GM19397 (cell line): ENCODE measurements around the gene SRRM4.

Experiments
- ATAC-seq: cut with Tn5 transposase; IDR thresholded peaks from one replicate; pipeline ENCODE4 v1.9.1; 2021; ENCODE audit warnings: mild to moderate bottlenecking, moderate library complexity; ENCODE audit not compliant: unreplicated experiment

The SRRM4 gene, protein sequence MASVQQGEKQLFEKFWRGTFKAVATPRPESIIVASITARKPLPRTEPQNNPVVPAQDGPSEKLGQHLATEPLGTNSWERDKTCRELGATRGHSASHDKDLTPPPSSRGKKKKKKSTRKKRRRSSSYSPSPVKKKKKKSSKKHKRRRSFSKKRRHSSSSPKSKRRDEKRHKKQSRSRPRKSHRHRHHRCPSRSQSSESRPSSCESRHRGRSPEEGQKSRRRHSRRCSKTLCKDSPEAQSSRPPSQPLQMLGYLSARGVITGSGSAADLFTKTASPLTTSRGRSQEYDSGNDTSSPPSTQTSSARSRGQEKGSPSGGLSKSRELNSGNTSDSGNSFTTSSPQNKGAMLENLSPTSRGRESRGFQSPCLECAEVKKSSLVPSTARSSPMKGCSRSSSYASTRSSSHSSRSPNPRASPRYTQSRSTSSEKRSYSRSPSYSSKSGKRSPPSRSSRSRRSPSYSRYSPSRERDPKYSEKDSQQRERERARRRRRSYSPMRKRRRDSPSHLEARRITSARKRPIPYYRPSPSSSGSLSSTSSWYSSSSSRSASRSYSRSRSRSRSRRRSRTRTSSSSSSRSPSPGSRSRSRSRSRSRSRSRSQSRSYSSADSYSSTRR

DNA sequence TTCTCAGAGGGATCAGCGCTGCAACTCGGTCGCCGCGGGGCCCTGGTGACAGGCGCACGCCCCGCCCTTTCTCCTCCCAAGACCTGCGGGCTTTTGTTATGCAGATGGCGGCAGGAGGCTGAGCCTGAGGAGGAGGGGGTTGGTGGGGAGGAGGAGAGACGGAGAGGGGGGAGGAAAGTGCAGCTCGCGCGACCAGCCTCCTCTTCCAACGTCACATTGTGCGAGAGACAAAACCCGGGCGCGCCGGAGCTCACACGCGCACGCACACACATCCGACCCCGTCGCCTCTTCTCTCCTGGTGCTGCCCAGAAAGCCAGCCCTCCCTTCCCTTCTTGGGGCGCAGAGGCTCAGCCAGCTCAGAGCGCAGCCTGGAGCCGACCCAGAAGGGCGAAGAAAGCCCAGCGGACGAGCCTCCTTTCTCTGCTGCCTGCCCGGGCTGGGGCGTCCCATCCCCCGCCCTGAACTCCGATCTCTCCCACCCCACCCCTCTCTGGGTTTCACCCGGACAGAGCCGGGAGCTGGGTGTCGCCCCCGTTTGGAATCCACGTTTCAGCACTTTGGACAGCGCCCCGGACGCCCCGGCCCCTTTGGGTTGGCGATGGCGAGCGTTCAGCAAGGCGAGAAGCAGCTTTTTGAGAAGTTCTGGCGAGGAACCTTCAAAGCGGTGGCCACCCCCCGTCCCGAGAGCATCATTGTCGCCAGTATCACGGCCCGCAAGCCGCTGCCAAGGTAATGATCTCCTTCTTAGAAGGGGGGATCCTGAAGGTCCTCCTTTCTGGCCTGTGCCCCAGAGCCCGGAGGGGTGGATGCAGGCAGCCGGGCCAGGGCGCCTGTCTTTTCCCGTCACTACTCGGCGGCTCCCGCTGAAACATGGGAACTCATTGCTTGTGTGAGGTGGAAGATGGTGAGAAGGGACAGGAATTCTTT, at the start of gene SRRM4:
Gene SRRM4, plus strand, starts transcription at position 257 of the 927 bp plus-strand sequence. Its CDS starts 342 bp downstream, at position 599.
- ATAC-seq: no peak

DNA sequence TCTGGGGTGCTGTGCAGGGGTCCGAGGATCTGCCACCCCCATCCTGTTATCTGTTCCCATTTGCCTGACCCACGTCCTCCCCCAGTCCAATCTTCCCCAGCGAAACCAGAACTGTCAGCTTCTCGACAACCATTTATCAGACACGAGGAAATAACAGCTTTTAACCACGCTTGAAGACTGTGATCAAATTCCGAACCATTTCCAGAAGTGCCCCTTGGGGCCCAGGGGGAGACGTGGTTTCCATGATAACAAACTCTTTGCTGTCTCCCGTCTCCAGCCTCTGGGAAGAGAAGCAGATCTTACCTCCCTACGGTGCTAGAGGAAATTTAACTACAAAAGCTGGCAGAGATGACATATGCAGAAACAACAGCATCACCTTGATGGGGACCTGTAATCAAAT, 35.1 kb upstream of the SRRM4 start:
- ATAC-seq: no peak

DNA sequence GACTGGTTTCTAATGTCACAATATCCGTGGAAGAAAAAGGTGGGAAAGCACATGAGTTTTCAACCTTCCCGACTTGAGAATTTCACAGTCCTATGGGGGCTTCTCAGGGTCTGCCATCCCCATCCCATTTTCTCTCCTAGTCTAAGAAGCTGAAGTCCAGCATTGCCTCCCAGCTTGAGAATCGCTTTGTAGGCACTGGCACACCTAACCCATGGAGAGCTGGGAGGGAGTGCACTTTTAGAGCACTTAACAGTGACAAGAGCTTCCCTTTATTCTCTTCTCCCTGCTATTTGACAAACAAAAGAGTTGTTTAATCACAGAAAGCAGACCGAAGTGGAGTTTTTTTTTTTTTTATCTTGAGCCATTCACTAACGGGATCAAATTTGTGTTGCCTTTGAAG, 22.8 kb upstream of the SRRM4 start:
- ATAC-seq: no peak

DNA sequence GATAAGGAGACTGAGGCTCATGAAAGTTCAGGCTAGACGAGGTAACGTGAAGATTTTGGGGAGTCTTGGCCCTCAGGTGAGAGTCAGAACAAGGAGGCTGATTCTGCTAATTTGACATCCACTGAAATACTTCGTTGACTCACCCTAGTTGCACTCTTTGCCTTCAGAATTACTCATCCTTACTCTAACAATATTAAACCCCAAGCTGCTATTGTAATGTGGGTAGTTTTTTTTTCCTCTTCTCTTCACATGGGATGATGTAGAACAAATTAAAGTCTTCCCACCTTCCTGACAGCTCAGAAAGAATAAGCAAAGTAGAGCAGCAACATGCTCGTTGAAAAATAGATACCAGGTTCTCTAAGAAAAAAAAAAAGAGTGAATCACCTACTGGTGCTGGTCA, 22.0 kb upstream of the SRRM4 start:
- no peak for ATAC-seq

DNA sequence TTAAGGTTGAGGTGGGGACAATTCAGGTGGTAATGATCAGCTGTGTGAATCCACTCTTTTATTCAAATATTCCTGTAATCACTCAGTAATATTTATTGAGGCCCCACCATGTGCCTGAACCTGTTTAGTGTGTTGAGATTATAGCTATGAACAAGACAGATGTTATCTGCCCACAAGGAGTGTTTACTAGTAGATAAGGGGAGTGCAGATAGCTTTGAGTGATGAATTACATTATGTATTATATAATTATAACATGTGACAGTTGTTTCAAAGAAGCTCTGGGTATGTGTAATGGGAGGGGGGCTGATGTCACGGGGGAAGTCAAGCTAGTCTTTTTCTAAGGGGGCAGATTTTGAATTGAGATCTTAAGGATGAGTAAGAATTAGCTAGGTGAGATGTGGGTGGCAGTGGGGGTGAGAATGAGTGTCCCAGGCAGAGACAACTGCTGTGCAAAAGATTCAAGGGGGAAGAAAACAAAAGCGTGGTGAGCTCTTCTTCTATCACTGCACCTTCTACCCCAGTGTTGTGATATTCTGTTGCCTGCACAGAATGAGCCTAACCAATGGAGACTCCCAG, 21.3 kb upstream of the SRRM4 start:
- no peak for ATAC-seq

DNA sequence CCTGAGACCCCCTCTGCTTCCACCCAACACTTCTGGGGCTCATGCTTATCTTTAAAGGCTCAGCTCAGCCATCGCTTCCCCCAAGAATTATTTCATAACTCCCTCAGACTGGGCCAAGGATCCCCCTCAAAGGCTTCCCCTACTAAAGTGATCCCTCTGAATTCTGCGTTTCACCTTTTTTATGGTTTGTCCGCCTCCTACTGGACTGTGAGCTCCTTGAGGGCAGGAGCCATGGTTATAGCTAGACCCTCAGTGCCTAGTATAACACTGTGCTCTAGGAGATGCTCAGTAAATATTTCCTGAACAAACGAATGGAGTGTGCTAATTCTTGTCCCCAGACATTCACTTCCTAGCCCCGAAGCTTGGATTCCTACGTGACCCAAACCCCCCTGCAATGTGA, 20.5 kb upstream of the SRRM4 start:
- no peak for ATAC-seq

DNA sequence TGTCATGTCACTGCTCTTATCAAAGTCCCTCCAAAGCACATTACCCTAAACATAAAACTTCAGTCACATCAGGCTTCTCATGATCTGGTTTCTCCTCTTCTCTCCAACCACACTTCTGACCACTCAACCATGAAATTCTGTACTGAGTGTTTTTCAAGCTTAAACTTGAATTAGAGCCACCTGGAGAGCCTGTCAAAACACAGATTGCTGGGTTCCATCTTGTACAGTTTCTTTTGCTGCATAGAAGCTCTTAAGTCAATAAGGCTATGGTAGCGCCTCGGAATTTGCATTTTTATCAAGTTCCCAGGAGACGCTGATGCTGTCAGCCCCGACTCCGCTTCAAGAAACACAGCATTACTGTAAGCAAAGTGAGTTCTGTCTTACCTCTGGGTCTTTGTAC, 16.4 kb upstream of the SRRM4 start:
- ATAC-seq: no peak

DNA sequence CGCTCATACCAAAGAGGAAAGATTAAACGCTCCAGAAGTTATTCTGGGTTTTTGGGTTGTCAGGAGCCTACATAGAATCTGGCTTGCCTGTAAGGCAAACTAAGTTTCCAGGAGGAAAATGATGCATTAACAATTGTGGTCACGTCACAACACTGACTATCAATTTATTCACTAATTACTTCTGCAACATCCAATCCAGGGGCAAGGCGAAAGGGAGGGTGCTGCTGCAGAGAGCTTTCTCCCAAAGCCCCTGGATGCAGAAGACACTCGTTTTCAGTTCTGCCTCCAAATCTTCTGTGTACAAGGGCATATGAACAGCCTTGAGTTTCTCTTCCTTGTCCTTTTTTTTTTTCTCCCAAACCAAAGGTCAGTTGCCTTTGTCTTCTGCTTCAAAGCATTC, 10.5 kb upstream of the SRRM4 start:
- no peak for ATAC-seq

DNA sequence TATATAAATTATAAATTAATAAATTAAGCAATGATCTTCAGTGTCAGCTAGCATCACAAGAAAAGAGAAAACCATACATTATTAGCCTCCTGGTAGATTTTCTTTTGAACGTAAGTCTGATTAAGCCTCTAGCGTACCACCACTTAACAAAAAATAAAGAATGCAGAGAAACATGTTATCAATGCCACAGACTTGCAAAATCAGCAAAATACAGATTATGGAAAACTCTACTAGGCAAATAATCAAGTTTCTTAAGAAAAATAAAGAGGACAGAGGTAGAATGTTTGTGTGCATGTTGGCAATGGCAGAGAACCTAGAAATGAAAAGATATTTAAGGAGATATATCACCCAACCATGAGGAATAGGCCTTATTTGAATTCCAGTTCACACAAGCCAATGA, 8.4 kb upstream of the SRRM4 start:
- ATAC-seq: no peak

DNA sequence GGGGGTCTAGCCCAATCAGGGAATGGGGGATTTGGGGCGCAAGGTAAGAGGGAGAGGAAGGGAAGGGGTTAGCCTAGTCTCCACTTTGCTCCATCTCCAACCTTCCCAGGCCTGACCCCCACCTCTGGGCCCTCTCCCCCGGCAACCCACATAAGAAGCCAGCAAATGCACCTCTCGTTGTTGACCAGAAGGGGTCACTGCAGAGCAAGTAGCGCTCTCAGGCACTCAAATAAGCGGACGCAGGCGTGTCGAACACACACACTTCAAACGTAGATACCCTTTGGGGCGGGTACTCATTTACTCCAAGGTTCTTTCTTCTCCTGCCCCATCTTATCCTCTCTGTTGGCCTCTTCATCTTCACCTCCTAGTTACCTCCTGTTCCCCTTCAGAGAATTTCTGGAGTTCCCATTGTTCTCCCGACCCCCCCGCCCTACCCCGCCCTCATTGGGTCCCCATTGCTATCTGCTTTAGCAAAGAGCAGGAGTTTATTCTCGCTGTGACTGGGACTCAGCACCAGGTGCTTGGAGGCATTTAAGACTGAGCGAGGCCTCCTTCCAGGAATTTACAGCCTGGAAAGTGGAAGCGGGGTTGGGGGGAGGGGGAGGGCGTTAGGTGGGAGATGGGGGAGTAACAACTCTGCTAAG, 1.5 kb upstream of the SRRM4 start:
- ATAC-seq: no peak

DNA sequence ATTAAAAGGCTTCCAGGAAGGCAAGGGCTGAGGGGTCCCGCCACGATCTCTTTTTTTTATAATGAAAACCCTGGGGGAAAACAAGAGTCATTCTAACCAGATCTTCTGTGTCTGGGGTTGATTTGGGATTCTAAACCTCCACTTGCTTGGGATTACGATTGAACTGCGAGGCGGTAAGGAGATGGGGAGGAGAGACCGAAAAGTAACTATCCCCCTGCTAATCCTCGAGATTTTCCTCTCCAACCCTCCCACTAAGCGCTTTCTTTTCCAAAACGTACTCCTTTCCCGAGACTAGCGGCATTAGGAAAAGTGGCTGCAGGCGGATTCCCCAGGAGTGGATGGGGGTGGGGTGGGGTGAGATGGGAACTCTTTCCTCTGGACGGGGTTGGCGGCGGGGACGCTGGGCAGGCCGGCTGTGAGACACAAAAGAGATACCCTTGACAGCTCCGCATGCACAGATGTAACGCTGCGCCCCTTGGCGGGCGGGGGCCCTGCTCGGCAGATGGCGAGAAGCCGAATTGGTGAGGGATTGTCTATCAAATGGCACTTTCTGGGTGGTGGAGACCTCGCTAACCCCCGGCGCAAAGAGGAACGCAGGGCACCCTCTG, 830 bp upstream of the SRRM4 start:
- no peak for ATAC-seq

DNA sequence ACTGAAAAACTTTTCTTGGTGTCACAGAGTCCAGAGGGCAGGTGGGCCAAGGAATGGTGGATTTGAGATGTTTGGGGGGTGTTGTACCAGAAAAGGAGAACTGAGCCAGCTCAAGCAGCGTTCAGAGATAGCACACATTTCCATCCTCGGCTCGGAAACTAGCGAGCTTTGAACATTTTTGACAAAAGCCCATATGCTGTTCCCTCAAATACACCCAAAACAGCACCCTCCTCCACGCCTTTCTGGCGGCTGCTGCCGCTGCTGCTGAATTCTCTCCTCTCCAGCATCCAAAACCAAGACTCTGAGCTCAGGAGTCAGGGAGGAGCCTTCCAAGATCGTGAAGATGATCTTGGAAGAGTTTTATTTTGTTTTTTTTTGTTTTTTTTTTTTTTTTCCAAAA, 961 bp downstream of the SRRM4 start:
- ATAC-seq: no peak

DNA sequence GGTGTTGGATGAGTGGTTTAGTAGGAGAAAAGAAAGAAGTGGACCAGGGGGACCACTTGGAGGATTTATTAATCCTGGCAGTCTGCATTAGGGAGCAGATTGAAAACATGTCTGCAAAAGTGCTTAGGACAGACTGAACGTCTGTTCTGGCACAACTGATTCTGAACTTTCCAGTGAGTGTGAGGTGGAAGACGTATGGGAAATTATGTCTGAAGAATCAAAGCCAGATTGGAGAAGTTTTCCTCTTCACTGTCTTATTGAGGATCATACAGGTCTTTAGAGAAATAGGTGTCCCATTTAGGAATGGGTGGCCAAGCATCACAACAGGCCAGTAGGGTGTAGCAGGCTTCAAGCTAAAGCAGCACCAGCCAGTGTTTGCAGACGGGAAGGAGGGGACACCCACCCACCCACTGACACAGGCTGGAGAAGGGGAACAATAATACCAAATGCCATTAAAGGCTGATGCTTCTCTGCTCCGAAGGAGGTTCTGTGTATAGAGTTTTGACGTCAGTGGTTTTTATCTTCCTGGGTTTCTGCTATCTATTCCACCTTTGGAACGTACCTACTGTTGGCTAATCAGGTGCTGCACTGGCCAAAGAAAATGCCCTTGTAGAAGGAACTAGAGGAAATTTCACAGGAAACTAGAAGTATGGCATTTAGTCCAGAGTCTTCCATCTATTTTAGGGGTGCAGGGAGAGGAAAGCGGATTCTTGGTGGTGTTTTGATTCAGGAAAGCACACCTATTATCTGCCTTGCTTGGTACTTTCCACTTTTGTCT, 1.8 kb downstream of the SRRM4 start:
- ATAC-seq: no peak

DNA sequence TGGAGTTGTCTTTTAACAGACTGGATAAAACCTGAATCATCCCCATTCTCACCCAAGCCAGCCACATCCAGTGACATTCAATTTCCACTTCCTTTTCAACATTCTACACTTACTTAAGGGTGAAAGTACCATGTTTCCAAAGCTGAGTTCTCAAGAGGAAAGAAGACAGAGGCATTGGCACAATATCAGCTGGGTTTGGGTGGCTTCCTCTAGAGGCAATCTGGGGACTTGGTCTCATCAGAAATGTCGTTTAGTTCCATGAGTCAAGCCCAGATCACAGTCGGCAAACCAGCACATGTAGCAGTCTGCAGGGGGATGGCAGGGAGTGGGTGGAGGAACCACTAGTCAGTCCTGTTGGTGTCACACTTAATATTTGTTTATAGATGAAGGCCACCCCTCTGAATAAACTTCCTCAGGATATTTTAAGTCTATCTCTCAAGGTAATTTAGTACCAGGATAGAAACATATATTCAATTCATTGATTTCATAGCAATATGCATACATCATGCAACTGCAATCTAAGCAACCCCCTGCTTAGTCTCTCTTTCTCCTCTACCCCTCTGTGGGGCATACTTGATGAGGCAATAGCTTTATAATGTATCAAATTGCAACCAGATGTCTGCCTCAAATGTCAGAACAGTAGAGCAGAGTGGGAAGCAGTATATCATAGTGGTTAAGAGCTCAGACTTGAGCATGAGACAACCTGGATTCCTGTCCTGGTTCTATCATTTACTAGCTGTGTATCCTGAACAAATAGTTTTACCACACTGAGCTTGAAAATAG, 3.0 kb downstream of the SRRM4 start:
- ATAC-seq: no peak

DNA sequence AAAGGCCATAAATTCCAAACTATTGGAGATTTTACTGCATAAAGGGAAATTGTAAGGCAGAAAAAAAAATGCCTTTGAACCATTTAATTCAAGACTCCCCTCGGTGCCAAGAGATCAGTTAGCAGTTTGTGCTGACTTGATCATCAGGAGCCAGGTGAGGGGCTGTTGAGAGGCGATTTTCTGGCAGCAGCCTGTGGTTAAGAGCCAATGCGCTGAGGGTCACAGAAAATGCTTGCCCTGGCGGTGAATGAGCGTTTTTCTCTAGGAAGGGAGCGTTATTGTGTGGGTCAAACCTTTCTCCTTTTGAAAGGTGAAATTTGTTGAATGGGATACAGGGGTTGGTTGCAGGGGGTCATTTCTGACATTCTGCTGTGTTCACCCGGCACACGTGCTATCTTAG, 4.7 kb downstream of the SRRM4 start:
- no peak for ATAC-seq

DNA sequence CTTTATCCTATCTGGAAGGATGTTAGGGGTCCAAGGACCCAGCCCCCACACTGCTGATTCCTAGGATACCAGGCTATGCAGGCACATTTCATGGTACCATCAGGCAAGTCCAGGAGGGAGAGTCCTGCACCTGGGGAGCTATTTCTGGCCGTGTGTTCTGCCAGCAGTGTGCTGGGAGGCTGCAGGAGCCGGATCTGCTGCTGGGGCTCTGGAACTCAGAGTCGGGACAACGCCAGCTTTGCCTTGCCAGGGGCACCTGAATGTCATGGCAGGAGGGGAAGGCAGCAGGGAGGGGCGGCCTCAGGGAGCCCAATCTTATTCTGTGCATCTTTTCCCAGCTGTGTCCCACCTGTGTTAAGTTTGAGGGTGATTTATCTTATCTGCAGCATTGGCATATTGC, 17.8 kb downstream of the SRRM4 start:
- ATAC-seq: no peak

DNA sequence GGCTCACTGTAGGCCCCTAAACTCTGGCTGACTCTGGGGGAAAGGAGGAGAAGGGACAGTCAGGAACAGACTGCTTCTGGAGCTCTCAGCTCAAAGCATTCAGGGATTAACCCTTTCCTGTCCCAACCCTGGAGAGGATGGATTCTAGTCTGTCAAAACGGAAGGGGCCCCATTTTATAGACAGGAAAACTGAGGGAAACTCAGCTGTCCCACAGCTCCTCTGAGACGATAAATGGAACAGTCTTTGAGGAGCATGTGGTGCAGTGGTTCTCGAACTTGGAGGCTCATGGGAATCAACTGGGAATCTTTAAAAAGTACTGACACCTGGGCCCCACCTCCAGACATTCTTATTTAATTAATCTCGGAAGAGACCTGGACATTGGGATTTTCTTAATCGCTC, 23.7 kb downstream of the SRRM4 start:
- ATAC-seq: no peak

DNA sequence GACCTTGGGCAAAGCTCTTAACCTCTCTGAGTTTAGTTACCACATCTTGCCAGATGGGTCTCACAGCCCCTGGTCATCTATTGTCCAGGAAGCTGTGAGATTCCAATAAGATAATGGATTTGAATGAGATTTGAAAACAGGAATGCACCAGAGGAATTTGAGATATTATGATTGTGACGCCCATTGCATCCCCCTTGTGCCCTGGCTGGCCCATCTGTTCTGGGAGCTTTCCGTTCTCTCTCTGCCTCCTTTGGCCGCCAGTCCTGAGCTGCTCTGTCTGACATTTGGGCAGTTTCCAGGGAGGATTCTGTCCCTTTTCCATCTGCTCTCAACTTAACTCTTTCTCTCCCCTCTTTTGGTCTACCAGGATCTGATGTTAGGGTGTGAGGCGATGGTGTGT, 24.6 kb downstream of the SRRM4 start:
- no peak for ATAC-seq

DNA sequence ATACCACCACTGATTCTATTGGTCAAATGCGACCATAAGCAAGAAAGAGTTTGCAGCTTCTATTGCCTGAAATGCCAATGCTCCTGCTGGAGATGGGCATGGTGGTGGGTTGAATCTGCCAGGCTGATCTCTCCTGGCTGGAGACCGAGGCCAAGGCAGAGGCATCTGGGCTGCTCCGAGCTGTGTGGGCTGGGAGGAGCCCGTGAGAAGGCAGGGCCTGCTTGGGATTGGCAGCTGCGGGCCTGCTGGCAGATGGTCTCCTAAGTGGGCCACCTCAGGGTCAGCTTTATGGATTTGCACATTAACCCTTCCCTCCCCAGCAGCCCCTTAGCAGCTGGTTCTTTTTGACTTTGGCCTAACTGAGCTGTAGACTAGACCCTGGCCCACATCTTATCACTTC, 25.4 kb downstream of the SRRM4 start:
- no peak for ATAC-seq
